Natural killer cell (primary cell): ENCODE data around the gene STK32B. TPM values are rescaled to one million over a fixed set of nuclear protein-coding genes. Genes with fewer than 3 reads are reported as not detected.

Source experiments
- ATAC-seq, 3 donors: fragments of 150-1000 bp in 2 of 3; fragments of 200-7000 bp in 1 of 3; cut with Tn5 transposase; 1 replicate in 1 of 3; 2 replicates in 2 of 3; pipeline ENCODE4 v1.10.0; 2021; ENCODE audit warnings: mild to moderate bottlenecking in 2 of 3, moderate library complexity in 2 of 3
- DNase-seq, 2 donors: peaks; one replicate each; pipeline versions ENCODE4 v3.0.0 to v3.0.0-alpha.2; 2013 to 2021; ENCODE audit warnings: mixed read lengths in 1 of 2
- H3K27ac ChIP-seq: one replicate; pipeline ENCODE4 v1.5.1; 2013; ENCODE audit warnings: mild to moderate bottlenecking, low read length
- H3K27me3 ChIP-seq: one replicate; pipeline ENCODE4 v1.6.1; 2013; ENCODE audit warnings: low read length; ENCODE audit not compliant: control insufficient read depth, insufficient read depth
- H3K36me3 ChIP-seq: one replicate; pipeline ENCODE4 v1.6.1; 2013; ENCODE audit warnings: low read length; ENCODE audit not compliant: control insufficient read depth, insufficient read depth
- H3K4me1 ChIP-seq: one replicate; pipeline ENCODE4 v1.6.1; 2013; ENCODE audit warnings: low read length; ENCODE audit not compliant: control insufficient read depth, insufficient read depth
- H3K4me3 ChIP-seq: one replicate; pipeline ENCODE4 v1.5.1; 2013; ENCODE audit warnings: low read length
- H3K9me3 ChIP-seq: one replicate; pipeline ENCODE4 v1.6.1; 2013; ENCODE audit warnings: low read length; ENCODE audit not compliant: control insufficient read depth, insufficient read depth
- H3K27ac Mint-ChIP-seq, 2 donors: one replicate each; pipeline ENCODE4 v1.8.0; 2022; ENCODE audit warnings: mild to moderate bottlenecking in 2 of 2, mixed read lengths in 2 of 2, moderate library complexity in 1 of 2
- H3K27me3 Mint-ChIP-seq, 2 donors: one replicate each; pipeline ENCODE4 v1.8.0; 2022; ENCODE audit warnings: low read depth in 2 of 2, mixed read lengths in 2 of 2
- H3K36me3 Mint-ChIP-seq: one replicate; pipeline ENCODE4 v1.8.0; 2022; ENCODE audit warnings: mixed read lengths
- H3K4me1 Mint-ChIP-seq, 2 donors: one replicate each; pipeline ENCODE4 v1.8.0; 2022; ENCODE audit warnings: mixed read lengths in 2 of 2
- H3K4me3 Mint-ChIP-seq: one replicate; pipeline ENCODE4 v1.8.0; 2022; ENCODE audit warnings: mild to moderate bottlenecking, moderate library complexity, mixed read lengths
- H3K9me3 Mint-ChIP-seq, 2 donors: one replicate each; pipeline ENCODE4 v1.8.0; 2022; ENCODE audit warnings: mixed read lengths in 2 of 2
- CTCF ChIP-seq: fragments of 200-600 bp; IDR thresholded peaks from one replicate; pipeline ENCODE4 v1.8.0; 2022; ENCODE audit warnings: antibody characterized with exemption
- WGBS: methylation state at CpG from one replicate; pipeline ENCODE4 v1.1.7; 2013; ENCODE audit warnings: missing lambda C conversion rate; ENCODE audit not compliant: insufficient coverage; 5-methylcytosine and 5-hydroxymethylcytosine counted together
- intact Hi-C: fragments of 100-400 bp; cut with micrococcal nuclease; formaldehyde crosslinking; loops from one replicate; pipeline ENCODE4 v1.14.2; 2022
- total RNA-seq, 4 donors: library from RNA; stranded (reverse); fragments of 120-200 nt in 1 of 4; gene quantifications; one replicate each; pipeline versions ENCODE4 v1.2.3 to v1.2.4, GENCODE V29; 2013 to 2022

Gene STK32B
- total RNA-seq, 3 donors from 2014 or later (not counting 1 experiment from before 2014, with no cell fraction given) = 0.32 to 0.33 TPM; not detected in 1

DNA sequence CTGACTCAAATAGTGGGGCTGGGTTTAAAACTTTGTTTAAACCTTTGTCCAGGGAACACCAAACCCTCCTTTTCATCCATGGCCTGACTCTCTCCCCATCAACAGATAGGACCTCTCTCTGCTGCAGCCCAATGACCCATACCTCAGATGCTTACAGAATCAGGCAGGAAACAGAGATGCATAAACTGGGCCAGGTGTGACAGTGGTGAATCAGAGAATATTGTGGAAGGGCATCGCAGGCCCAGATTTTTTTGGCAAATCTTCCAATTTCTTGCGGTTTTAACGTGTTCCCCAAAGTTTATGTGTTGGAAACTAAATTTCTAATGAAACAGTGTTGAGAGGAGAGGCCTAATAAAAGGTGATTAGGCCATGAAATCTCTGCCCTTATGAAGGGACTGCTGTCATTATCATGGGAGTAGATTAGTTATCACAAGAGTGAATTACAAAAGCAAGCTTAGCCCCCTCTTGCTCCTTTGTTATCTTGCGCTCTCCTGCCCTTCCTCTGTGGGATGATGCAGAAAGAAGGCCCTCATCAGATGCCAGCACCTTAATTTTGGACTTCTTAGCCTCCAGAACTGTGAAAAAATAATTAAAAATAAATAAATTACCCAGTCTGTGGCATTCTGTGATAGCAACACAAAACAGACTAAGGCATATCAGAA, 82.8 kb downstream of the STK32B start:
- intact Hi-C loops = no loop called here
- WGBS = 90% methylated on average over 4 of the region's 4 CpGs

GRCh38 chr4:5134620-5135019, 83.3 kb downstream of the STK32B start:
- Mint-ChIP-seq H3K27ac (no peak overlapping the region), H3K9me3 (peaks cover 2 to 4% of the 10 kb centered on the region in 2 donors), H3K4me1 (no peaks in the 10 kb centered on the region), H3K4me3 (no peak overlapping the region), H3K27me3 (peaks cover 13 to 21% of the 10 kb centered on the region in 2 donors), H3K36me3 (no peaks in the 10 kb centered on the region)
- H3K4me3 ChIP-seq = no peak overlapping the region
- 54% methylated on average over 4 of the region's 4 CpGs for whole genome bisulfite sequencing
- no peak for ATAC-seq
- no peaks in the 10 kb centered on the region for H3K36me3 ChIP-seq
- H3K27me3 ChIP-seq = no peaks in the 10 kb centered on the region
- no peaks in the 10 kb centered on the region for H3K9me3 ChIP-seq
- intact Hi-C loops = no loop called here
- no peaks in the 10 kb centered on the region for H3K4me1 ChIP-seq
- no peak for DNase-seq
- no peak overlapping the region for H3K27ac ChIP-seq
- TF ChIP-seq CTCF = no peak

More for the DNA sequence above, 82.8 kb downstream of the STK32B start:
- H3K27ac Mint-ChIP-seq = no peak overlapping the region
- no peak for ATAC-seq
- no peaks in the 10 kb centered on the region for H3K36me3 Mint-ChIP-seq
- Histone ChIP-seq H3K36me3 (no peaks in the 10 kb centered on the region), H3K27ac (no peak overlapping the region), H3K4me3 (no peak overlapping the region), H3K9me3 (no peaks in the 10 kb centered on the region), H3K27me3 (no peaks in the 10 kb centered on the region), H3K4me1 (no peaks in the 10 kb centered on the region)
- TF ChIP-seq CTCF = no peak
- DNase-seq = no peak
- peaks cover 2 to 4% of the 10 kb centered on the region in 2 donors for H3K9me3 Mint-ChIP-seq
- no peaks in the 10 kb centered on the region for H3K4me1 Mint-ChIP-seq
- no peak overlapping the region for H3K4me3 Mint-ChIP-seq
- H3K27me3 Mint-ChIP-seq = peaks cover 11 to 17% of the 10 kb centered on the region in 2 donors

- Histone ChIP-seq H3K36me3 (no peaks in the 10 kb centered on the region), H3K27ac (no peak overlapping the region), H3K9me3 (no peaks in the 10 kb centered on the region), H3K4me1 (no peaks in the 10 kb centered on the region), H3K27me3 (no peaks in the 10 kb centered on the region), H3K4me3 (no peak overlapping the region)
- no peaks in the 10 kb centered on the region for H3K36me3 Mint-ChIP-seq
- no peak for ATAC-seq
- H3K27me3 Mint-ChIP-seq = peaks cover 13 to 17% of the 10 kb centered on the region in 2 donors
- no peak for TF ChIP-seq CTCF
- no peaks in the 10 kb centered on the region for H3K4me1 Mint-ChIP-seq
- DNase-seq = no peak
- intact Hi-C loops = no loop called here
- H3K4me3 Mint-ChIP-seq = no peak overlapping the region
- 88% methylated on average over 1 of the region's 2 CpGs for WGBS
- H3K27ac Mint-ChIP-seq = no peak overlapping the region
- H3K9me3 Mint-ChIP-seq = no peaks in the 10 kb centered on the region
Measured at GRCh38 chr4:5137226-5137625, 85.9 kb downstream of the STK32B start.

DNA sequence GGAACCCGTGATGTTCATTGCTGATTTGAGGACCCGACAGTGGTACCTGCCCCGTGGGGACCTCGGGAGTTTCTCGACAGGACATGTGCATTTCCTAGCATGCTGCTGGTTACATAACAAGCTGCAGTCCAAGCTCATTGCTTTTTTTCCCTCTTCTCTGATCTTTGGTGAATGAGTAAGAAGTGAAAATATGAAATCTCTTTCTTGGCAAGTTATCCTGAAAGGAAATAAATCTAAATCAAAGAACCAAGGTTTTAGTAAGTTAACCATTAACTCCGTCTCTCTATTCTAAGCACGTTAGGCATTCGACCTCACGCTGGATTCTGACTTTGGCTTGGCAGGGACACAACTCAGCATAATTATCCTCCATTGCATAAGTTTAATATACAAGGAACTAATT, 86.6 kb downstream of the STK32B start:
- Mint-ChIP-seq H3K27me3 (peaks cover 13 to 17% of the 10 kb centered on the region in 2 donors), H3K27ac (no peak overlapping the region), H3K4me1 (no peaks in the 10 kb centered on the region), H3K4me3 (no peak overlapping the region), H3K36me3 (no peaks in the 10 kb centered on the region), H3K9me3 (no peaks in the 10 kb centered on the region)
- Histone ChIP-seq H3K9me3 (no peaks in the 10 kb centered on the region), H3K36me3 (no peaks in the 10 kb centered on the region), H3K4me3 (no peak overlapping the region), H3K4me1 (no peaks in the 10 kb centered on the region), H3K27ac (no peak overlapping the region), H3K27me3 (no peaks in the 10 kb centered on the region)
- 91% methylated on average over 9 of the region's 9 CpGs for WGBS
- DNase-seq (no peak), ATAC-seq (no peak)
- intact Hi-C loops = no loop called here
- no peak for TF ChIP-seq CTCF
